CD4-positive, alpha-beta T cell treated with Interferon alpha-2 for 1 hour (primary cell): ENCODE measurements around the gene PNLIPRP3.

ENCODE experiments used
- DNase-seq, 2 donors: peaks; one replicate each; pipeline ENCODE4 v3.0.0-alpha.2; 2020 to 2022

PNLIPRP3 gene

DNA sequence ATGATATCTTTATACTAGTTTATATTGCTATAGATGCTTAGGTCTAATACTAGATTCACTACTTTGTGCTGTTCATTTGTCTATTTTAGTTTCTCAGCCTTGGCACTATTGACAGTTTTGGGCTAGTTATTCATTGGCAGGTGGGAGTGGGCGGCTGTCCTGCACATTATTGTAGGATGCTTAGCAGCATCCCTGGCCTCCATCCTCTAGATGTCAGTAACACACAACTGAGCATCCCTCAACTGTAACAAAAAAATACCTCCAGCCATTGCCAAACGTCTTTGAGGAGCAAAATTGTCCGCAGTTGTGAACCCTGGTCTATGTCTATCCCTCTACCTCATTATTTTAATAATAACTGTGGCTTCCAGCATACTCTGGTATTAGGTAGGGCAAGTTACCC is 83.7 kb downstream of the PNLIPRP3 start:
- no peak for DNase-seq

DNA sequence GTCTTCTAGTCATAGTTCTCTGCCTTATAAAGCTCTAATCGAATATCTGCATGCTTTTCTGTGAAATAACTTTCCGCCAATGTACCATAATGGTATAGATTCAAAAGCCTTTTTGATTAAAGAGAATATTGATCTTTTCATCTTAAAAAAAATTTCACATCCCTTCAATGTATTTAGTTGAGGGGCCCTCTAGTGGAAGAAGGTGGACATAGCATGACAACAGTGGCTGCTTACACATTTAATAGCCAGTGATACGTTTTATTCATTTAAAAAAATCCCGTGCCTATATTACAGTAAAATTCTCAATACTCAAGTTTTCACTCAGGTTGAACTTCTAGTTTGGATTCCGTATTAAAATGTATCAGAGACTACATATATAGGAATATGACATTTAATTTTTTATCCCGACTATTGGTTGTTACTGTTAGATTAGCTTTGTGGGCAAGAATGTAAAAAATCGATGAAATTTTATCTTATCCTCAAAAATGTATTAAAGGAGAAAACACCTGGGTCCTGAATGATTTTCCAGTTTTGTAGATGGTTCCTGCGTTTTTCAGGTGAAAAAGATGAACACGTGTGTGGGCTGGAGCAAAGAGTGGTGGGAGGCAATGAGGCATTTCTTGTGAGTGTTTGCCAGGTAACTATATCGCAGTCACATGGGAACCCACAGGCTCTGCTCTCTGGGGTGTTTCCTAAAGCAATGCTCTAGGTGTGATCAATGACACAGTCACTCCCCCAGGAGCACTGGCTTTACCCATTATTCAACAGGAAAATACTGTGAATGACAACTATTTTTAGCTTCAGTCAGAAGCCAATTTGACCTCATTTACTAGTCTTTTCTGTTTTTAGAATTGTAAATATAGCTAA is 94.0 kb downstream of the PNLIPRP3 start:
- peak in 1 of 2 donors; percentile 26 for DNase-seq

DNA sequence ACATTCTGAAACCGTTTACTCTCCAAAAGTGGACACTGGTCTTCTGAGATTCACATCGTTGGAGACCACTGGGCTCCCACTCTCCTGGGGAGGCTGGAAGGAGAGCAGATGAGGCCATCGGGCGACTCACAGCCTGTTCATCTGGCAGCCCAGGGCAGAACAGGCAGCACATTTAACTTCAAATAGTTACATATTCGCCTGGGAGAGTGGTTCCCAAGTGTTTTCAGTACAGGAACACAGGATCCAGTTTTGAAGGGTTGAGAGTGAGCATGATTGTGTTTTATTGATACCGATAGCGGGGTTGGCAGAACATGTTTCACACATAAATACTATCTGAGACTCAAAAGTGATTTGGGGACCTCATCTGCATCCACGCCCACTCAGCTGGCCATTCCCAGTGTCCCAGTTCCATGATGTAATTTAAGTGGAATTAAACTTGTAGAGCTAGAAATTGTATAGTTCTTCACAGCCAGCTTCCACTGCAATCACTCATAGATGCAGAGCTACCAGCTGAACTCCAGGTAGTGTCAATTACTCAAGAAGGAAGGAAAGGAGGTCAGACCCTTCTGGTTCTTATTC is 95.2 kb downstream of the PNLIPRP3 start:
- DNase-seq = no peak

DNA sequence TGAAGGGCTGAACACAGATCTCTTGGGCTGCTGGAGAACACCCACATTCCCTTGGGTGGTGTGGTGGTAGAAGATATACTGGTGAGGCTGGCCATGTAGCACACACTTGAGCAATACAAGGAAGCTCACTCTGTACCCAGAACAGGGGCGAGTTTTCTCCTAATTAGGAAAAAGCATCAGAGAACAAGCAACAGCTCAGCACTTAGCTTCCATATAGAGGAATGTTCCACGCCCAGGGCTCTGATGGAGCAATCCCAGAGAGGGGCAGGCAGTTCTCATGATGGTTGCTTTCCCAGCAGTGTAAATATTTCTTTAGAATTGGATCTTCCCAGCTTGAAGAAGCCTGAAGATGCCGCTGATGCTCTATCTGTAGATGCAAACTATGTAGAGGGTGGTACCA is 97.1 kb downstream of the PNLIPRP3 start:
- no peak for DNase-seq

DNA sequence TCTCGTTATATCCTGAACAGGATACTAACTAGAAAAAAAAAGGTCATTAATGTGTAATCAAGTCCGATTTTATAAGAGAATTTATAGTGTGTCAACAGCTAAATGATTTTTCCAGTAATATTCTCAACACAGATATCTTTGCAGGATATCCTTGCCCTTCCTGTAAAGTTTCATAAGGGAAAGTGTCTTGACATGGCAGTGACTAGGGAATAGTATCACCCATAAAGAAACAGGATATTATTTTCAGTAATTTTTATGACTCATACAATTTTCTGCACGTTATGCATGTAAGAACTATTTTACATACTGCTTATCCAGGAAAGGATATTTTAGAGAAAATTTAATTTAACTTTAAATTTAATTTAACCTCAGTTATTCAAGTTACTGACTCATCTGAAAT is 98.6 kb downstream of the PNLIPRP3 start:
- no peak for DNase-seq
